Activated CD4-positive, alpha-beta T cell treated with anti-CD3 and anti-CD28 coated beads, Interleukin-2, amount 50 U/mL, for 4 hours (primary cell): ENCODE data around the gene TBC1D22B.
"Not testable (repeated sequence)": the region's sequence is repeated elsewhere in the genome, so short reads cannot be mapped to it uniquely, and the experiment has no call there.

Experiments
- DNase-seq, 2 experiments: peaks; one replicate each; pipeline ENCODE4 v3.0.0-alpha.2; 2020

Gene TBC1D22B

GRCh38 chr6:37324131-37325033, 66.8 kb downstream of the TBC1D22B start:
- DNase-seq, result no peak

DNA sequence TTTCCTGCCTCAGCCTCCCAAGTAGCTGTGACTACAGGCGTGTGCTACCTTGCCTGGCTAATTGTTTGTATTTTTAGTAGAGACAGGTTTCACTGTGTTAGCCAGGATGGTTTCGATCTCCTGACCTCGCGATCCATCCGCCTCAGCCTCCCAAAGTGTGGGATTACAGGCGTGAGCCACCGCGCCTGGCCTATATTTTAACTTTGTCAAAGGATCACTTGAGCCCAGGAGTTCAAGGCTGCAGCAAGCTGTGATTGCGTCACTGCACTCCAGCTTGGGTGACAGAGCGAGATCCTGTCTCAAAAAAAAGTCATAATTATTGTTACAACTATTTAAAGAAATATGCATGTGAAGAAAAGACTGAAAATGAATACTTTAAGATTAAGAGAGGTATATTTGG, 72.8 kb downstream of the TBC1D22B start:
- not testable (repeated sequence) for DNase-seq

DNA sequence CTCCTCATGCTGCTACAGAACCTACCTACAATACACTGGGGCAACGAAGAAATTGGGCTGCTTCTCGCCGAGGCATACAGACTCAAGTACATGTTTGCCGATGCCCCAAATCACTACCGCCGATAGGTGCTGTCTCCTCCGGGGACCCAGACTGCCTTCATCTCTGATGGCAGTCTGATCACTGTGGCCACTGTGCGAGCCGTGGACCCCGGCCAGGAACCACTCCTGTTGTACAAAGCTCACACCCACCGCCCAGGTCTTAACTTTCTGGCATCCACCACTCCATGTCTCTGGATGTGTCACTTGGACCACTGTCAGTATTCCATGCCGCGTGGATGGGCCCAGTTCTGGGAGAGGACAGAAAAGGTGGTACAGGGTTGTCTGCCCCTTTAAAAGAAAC, 73.5 kb downstream of the TBC1D22B start:
- no peak for DNase-seq

DNA sequence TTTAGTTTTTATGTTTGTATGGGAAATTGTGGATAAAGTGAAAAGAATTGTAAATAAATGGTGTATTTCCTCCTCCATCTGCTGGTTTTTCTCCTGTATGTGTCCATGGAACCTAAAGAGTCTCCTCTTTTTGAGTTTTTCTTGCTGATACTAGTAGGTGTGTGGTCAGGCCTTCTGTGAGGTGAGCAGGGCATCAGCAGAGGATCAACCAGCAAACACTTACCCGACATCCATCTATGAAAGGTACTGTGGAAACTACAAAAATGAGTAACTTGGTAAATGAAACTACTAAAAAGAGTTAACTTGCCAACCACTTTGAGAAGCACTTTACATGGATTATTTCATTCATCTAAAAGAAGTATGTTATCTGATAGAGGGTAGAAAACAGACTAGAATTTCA, 75.3 kb downstream of the TBC1D22B start:
- no peak for DNase-seq

- DNase-seq, result no peak
These were observed 76.5 kb downstream of the TBC1D22B start for GRCh38 chr6:37334047-37334446.

- DNase-seq, result not testable (repeated sequence)
These were observed 80.7 kb downstream of the TBC1D22B start for GRCh38 chr6:37338317-37338716.

GRCh38 chr6:37338745-37339255, 81.2 kb downstream of the TBC1D22B start:
- no peak for DNase-seq

DNA sequence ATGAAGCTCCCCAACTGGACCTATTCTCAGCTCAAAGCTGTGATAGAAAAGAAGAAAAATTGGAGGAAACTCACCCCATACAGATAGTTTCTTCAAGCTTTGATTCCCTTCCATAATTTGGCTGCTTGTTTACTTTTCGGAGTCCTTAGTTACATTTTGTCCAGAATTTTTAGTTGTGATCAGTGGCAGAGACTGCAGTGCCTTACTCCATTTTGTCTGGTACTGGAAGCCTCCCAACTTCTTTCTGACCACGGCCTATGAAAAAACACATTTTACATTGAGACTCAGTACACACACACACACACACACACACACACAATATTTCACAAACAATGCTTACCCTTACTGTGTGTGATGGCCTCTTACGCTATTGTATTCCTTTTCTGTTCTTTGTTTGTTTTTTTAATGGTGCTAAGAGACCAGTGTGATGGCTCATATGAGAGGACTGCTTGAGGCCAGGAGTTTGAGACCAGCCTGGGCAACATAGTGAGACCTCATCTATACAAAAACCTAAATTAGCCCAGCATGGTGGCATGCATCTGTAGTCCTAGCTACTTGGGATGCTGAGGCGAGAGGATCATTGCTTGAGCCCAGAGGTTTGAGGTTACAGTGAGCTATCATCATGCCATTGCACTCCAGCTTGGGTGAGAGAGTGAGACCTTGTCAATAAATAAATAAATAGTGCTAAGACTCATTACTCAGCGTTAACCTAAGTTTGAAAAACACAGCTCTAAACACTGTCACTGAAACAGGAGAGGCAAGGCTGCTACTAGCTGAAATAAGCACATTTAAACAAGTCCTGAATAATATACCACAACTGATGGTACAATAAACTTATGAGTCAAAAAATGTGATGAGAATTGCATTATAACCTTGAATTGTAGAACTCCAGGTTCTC, 82.4 kb downstream of the TBC1D22B start:
- no peak for DNase-seq

DNA sequence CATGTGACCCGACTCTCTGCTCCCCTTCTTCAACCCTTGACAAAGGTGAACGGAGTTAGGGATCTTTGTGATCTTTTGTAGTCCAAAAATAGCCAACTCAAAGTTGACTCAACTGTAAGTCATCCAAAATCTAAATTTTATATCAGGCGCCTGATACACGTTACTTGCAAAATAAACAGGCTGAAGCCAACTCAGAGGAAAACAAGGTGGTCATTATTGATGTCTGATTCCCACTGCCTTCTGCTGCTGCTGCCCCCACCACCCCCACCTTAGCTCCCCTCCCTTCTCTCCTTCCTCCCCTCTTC, 83.0 kb downstream of the TBC1D22B start:
- DNase-seq, result no peak

- DNase-seq, result no peak
These were observed 85.7 kb downstream of the TBC1D22B start for GRCh38 chr6:37343248-37343647.

GRCh38 chr6:37344308-37344707, 86.7 kb downstream of the TBC1D22B start:
- DNase-seq, result no peak

- not testable (repeated sequence) for DNase-seq
These were observed 88.2 kb downstream of the TBC1D22B start for GRCh38 chr6:37345804-37346203.

- DNase-seq, result no peak
These were observed 89.6 kb downstream of the TBC1D22B start for GRCh38 chr6:37347177-37347576.

DNA sequence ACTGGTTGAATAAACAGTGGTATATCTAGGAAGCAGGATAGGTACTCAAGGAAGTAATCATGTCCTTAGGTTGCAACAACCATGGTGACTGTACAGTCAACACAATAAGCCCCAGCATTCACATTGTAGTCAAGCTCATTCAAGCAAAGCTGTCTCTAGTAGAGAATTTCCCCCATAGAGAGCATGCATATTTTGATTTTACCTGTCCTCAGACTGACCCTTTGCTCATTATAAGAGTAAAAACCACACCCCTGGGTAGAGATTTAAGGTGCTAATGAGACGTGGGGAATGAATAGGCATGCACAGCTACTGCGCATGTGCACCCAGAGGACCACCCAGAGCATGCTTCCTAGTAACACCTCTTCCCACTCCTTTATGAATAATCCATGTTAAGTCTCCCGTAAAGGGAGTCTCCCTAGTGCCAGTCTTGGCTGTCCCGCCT, 90.1 kb downstream of the TBC1D22B start:
- no peak for DNase-seq

DNA sequence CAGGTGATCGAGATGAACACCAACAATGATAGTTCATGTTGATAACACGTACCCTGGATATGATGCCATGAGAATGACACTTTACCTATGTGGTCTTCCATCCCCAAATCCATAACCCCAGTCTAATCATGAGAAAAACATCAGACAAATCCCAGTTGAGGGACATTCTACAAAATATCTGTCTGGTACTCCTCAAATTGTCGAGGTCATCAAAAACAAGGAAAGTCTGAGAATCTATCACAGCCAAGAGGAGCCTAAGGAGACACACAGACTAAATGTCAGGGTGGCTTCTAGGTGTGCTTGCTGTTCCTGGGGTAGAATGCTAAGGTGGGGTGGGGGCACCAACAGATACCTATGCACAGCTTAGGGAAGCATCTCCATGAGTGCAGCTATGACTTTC, 93.5 kb downstream of the TBC1D22B start:
- DNase-seq, result no peak

GRCh38 chr6:37352384-37352783, 94.8 kb downstream of the TBC1D22B start:
- DNase-seq, result no peak

GRCh38 chr6:37353761-37354525, 96.4 kb downstream of the TBC1D22B start, which contains the start of gene RNF8:
TSS of gene RNF8 (plus strand) at chr6:37353983. CDS start at chr6:37354165, 182 bp downstream.
- DNase-seq, result peak; percentile 85 to 87

DNA sequence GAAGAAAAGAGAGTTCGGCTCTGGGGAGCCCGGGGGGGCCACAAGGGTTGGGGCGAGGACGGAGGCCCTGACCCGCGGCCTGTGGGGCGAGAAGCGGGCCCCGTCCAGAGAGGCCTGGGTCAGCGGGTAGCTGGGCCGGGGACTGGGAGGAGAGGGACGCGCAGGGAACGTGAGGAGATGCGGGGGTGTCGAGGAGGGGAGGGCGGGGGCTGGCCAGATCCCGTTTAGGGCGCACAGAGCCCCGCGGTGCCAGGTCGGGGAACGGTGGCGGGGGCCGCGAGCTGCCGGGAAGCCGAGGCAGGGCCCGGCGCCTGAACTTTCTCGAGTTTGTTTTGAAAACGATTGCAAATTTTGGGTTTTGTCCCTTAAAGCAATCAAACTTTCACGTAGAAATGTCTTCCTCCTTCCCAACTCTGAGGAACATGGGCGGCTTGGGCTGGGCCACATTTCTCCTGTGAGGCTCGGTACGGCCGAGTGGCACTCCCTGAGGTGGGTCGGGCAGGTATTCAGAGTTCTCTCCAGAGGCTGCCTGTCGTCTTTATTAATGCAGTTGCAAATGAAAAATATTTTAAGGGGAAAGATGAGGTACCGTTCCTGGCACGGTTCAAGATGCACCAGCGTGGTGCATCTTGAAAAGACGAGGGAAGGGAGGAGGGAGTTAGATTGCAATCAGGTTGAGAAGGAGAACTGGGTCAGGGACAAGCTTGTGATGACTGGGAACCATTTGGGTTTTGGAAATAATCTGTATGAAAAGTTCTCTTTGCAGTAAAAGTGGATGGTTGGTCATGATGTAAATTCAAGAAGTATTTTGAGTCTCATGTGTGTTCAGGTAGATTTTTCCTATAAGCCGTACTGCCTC, 97.2 kb downstream of the TBC1D22B start:
- DNase-seq, result peak in 1 of 2 experiments; percentile 6

GRCh38 chr6:37357288-37357687, 99.7 kb downstream of the TBC1D22B start:
- no peak for DNase-seq

- no peak for DNase-seq
These were observed 100.3 kb downstream of the TBC1D22B start for GRCh38 chr6:37357860-37358259.

DNA sequence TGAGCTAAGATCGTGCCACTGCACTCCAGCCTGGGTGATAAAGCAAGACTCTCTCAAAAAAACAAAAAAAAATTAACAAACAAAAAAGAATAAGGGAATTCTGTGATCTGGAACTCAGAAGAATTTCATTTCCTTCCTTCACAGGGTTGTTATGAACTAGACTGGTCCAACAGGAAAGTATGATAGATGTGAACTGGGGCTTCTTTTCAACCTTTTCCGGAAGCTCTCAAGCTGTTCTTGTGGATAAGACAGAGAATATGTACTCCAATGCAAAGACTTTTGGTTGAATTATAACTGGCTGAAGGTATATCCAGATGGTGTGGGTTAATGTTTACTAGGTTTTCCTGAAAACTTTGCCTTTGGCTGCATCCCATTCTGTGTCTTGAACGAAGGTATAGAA, 101.5 kb downstream of the TBC1D22B start:
- DNase-seq, result no peak
